BLaER1 (cell line): Measurements from ENCODE around the gene A2M.

ENCODE experiments used
- H3K27ac ChIP-seq: shearing (Covaris generic); formaldehyde crosslinking; 2 replicates; pipeline ENCODE4 v1.8.1; 2022
- H3K27me3 ChIP-seq: shearing (Covaris generic); formaldehyde crosslinking; 2 replicates; pipeline ENCODE4 v1.8.1; 2022
- H3K36me3 ChIP-seq: shearing (Covaris generic); formaldehyde crosslinking; 2 replicates; pipeline ENCODE4 v1.8.1; 2022
- H3K4me1 ChIP-seq: shearing (Covaris generic); formaldehyde crosslinking; 2 replicates; pipeline ENCODE4 v1.8.1; 2022
- H3K4me2 ChIP-seq: shearing (Covaris generic); formaldehyde crosslinking; 2 replicates; pipeline ENCODE4 v1.8.1; 2022
- H3K4me3 ChIP-seq: shearing (Covaris generic); formaldehyde crosslinking; 2 replicates; pipeline ENCODE4 v1.8.1; 2022
- H3K9ac ChIP-seq: shearing (Covaris generic); formaldehyde crosslinking; 2 replicates; pipeline ENCODE4 v1.8.1; 2022
- H3K9me3 ChIP-seq: shearing (Covaris generic); formaldehyde crosslinking; 2 replicates; pipeline ENCODE4 v1.8.1; 2022
- H4K20me1 ChIP-seq: shearing (Covaris generic); formaldehyde crosslinking; 2 replicates; pipeline ENCODE4 v1.8.1; 2022
- Cebpa-rat ChIP-seq: shearing (Covaris generic); IDR thresholded peaks from 2 replicates; pipeline ENCODE4 v1.8.1; 2022

The A2M gene

DNA sequence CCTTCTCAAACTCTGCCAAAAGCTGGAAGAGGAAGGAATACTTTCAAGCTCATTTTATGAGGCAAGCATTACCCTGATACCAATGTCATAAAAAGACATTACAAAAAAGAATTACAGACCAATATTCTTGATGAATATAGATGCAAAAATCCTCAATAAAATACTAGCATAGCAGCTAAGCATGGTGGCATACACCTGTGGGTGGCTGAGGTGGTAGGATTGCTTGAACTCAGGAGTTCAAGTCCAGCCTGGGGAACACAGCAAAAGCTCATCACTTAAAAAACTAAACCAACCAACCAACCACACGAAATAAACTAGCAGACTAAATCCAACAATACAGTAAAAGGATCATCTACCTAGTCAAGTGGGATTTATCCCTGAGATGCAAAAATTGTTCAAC is 29.6 kb downstream of the A2M start:
- no peak for TF ChIP-seq Cebpa-rat
- H3K9me3 ChIP-seq: peaks cover 17% of the 10 kb centered on the region
- no peak overlapping the region for H3K4me3 ChIP-seq
- no peaks in the 10 kb centered on the region for H4K20me1 ChIP-seq
- no peak overlapping the region for H3K9ac ChIP-seq
- no peak overlapping the region for H3K27ac ChIP-seq
- H3K4me2 ChIP-seq: no peak overlapping the region
- H3K36me3 ChIP-seq: no peaks in the 10 kb centered on the region
- no peaks in the 10 kb centered on the region for H3K27me3 ChIP-seq
- H3K4me1 ChIP-seq: no peaks in the 10 kb centered on the region

DNA sequence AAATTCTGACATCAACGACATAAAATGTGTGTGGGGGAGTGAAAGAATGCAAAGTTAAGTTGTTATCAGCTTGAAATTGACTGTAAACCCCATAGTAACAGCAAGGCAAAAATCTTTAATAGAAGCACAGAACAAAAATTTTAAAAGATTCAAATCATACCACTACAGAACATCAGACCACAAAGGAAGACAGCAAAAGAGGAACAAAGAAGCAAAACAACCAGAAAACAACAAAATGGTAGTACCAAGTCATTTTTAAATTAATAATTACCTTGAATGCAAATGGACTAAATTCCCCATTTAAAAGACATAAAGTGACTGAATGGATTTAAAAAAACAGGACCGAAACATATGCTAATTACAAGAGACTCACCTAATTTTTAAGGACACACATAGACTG is 31.3 kb downstream of the A2M start:
- Histone ChIP-seq H3K36me3 (no peaks in the 10 kb centered on the region), H3K4me3 (no peak overlapping the region), H3K27ac (no peak overlapping the region), H3K4me2 (no peak overlapping the region), H3K27me3 (no peaks in the 10 kb centered on the region), H3K9ac (no peak overlapping the region), H3K4me1 (no peaks in the 10 kb centered on the region), H4K20me1 (no peaks in the 10 kb centered on the region), H3K9me3 (peaks cover 17% of the 10 kb centered on the region)
- no peak for TF ChIP-seq Cebpa-rat

DNA sequence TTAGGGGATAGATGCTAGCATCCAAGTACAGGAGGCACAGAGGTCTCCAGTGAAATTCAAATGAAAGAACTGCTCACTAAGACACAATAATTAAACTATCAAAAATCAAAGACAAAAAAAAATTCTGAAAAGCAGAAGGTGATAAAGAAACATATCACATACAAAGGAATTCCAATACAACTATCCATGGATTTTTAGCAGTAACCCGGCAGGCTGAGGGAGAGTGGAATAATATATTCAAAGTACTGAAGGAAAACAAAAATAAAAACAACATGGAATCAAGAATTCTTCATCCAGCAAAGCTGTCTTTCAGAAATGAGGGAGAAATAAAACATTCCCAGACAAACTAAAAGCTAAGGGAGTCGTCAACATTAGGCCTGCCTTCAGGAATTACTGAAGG is 31.9 kb downstream of the A2M start:
- Histone ChIP-seq H3K9ac (no peak overlapping the region), H3K27me3 (no peaks in the 10 kb centered on the region), H3K4me2 (no peak overlapping the region), H3K4me3 (no peak overlapping the region), H3K4me1 (no peaks in the 10 kb centered on the region), H3K27ac (no peak overlapping the region), H4K20me1 (no peaks in the 10 kb centered on the region), H3K36me3 (no peaks in the 10 kb centered on the region), H3K9me3 (peaks cover 17% of the 10 kb centered on the region)
- no peak for TF ChIP-seq Cebpa-rat

DNA sequence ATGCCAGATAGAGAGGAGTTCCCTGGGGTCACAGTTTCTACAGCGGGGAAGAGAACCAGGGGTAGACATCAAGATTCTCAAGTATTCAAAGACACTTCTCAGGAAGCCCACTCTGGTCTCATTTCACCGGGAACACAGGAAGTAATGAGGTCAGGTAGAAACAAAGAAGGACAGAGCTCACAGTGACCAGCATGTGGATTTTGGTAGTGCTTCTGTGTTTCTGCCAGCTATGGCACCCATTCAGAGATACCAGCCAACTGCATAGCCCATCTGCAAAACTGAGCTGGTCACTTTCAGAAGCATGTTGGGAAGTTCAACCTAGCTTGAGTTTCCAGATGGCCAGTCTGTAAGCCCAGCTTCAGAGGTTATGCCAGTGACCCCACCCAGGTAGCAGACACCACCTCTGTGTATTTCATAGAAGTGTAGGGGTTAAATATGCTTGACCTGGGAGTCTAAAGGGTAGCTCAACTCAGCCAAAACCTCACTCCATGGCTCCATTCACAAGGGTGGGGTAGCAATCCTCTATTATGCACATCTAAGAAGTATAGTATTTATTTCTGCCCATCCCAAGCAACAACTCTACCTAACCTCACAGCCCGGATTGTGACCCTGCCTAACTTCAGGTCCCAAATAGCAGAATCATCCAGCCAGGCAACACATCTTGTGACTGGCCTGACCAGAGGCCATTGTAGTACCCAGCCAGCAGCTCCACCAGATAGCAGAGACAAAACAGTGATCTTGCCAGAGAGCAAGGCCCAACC is 33.9 kb downstream of the A2M start:
- no peak overlapping the region for H3K27ac ChIP-seq
- no peaks in the 10 kb centered on the region for H4K20me1 ChIP-seq
- H3K9me3 ChIP-seq: peaks cover 17% of the 10 kb centered on the region
- no peak for TF ChIP-seq Cebpa-rat
- no peak overlapping the region for H3K4me2 ChIP-seq
- no peaks in the 10 kb centered on the region for H3K4me1 ChIP-seq
- no peaks in the 10 kb centered on the region for H3K36me3 ChIP-seq
- no peak overlapping the region for H3K4me3 ChIP-seq
- no peaks in the 10 kb centered on the region for H3K27me3 ChIP-seq
- no peak overlapping the region for H3K9ac ChIP-seq

DNA sequence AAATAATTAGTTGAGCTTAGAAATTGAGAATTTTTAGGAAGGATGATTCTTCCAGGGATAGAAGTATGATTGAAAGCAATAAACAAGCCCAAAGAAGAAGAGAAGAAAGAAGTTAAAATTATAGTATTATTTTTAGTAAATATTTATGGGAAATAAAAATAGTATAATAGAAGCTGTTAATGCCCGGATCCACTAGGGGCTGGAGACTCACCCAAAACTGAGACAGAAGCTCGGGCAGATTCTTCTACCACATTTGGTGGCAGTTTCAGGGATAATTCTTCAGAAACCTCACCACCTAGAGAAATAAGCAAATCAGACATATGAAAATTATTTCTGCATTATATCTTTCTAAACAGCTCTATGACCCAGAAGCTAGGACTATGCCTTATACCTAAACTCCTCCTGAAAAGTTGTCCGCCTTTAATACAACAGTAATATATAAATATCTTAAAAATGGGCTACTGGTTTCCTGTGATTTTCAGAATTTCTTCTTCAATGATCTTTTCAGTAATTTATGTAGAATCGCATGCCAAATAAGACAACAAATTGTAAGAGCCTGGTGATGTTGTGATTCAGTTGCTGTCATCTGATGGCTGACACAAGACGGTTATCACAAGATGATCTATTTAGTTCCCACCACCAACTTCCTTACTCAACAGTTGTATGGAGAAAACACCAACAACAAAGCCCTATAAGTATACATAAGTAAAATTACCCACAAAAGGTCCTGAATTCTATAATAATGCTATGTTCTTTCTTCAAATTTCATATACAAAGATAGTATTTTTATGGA is 35.6 kb downstream of the A2M start:
- H3K27ac ChIP-seq: no peak overlapping the region
- no peak overlapping the region for H3K4me2 ChIP-seq
- no peak for TF ChIP-seq Cebpa-rat
- H3K36me3 ChIP-seq: no peaks in the 10 kb centered on the region
- H4K20me1 ChIP-seq: no peaks in the 10 kb centered on the region
- H3K27me3 ChIP-seq: no peaks in the 10 kb centered on the region
- peaks cover 17% of the 10 kb centered on the region for H3K9me3 ChIP-seq
- H3K9ac ChIP-seq: no peak overlapping the region
- H3K4me3 ChIP-seq: no peak overlapping the region
- H3K4me1 ChIP-seq: no peaks in the 10 kb centered on the region

DNA sequence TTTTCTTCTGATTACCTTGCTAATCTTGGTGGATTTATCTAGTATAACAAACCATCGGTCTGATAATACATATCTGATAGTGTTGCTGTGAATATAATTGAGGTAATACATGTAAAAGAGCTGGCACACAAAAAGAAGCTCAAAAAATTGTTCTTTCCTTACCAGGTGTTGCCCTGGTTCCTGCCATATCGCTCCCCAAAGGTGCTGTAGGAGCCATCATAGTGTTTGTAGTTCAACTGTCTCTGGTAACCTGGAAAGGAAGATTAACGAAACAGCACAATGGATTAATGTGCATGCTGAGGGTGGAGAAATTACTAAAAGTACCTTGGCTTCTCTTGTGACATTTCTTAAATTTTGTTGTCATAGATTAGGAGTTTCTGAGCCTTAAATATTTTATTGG is 36.6 kb downstream of the A2M start:
- H3K36me3 ChIP-seq: no peaks in the 10 kb centered on the region
- no peak overlapping the region for H3K9ac ChIP-seq
- H3K27me3 ChIP-seq: no peaks in the 10 kb centered on the region
- no peak overlapping the region for H3K4me2 ChIP-seq
- H3K27ac ChIP-seq: no peak overlapping the region
- no peak for TF ChIP-seq Cebpa-rat
- H3K9me3 ChIP-seq: peaks cover 17% of the 10 kb centered on the region
- H3K4me3 ChIP-seq: no peak overlapping the region
- no peaks in the 10 kb centered on the region for H4K20me1 ChIP-seq
- no peaks in the 10 kb centered on the region for H3K4me1 ChIP-seq

DNA sequence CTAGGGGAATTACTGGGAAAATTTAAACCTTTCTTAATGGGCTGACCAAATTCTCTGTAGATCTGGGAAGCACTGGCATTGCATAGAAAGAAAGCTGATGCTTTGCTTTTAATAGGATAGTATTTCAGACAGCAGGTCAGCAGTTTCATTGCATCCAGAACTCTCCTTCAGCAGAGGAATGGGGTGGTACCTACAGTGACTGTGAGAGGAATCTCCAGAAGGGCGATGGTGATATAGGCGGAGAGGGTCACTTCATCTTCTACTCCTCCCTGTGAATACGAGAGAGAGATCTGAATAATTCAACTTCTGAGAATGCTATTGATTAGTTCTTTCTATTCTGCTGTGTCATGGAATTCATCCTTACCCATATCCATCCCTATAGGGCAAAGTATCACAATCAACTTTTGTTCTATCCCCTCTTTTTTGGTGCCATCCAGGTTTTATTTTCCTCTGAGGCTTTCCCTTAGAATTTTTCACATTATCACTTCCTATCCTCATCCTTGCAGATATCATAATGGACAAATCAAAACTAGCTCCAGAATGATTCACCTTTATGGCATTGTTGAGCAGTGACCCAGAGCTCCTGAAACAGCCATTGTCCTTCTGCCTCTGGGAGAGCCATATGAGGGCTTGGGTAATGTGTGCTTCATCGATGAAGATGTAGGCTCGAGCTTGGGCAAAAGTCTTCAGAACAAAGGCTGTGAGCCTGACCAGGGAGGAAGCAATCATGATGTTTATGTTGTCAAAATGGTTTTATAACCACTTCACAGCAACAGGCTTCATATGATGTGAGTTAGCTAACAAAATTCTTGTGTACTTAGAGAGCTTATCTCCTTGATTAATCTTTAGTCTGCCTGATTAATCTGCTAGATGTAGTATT is 38.3 kb downstream of the A2M start:
- no peaks in the 10 kb centered on the region for H3K36me3 ChIP-seq
- peaks cover 9% of the 10 kb centered on the region; the same call in 1 of the 2 replicates for H3K9me3 ChIP-seq
- no peak overlapping the region for H3K9ac ChIP-seq
- no peak overlapping the region for H3K4me3 ChIP-seq
- no peak overlapping the region for H3K27ac ChIP-seq
- no peak overlapping the region for H3K4me2 ChIP-seq
- no peaks in the 10 kb centered on the region for H3K4me1 ChIP-seq
- TF ChIP-seq Cebpa-rat: no peak
- H4K20me1 ChIP-seq: no peaks in the 10 kb centered on the region
- no peaks in the 10 kb centered on the region for H3K27me3 ChIP-seq

DNA sequence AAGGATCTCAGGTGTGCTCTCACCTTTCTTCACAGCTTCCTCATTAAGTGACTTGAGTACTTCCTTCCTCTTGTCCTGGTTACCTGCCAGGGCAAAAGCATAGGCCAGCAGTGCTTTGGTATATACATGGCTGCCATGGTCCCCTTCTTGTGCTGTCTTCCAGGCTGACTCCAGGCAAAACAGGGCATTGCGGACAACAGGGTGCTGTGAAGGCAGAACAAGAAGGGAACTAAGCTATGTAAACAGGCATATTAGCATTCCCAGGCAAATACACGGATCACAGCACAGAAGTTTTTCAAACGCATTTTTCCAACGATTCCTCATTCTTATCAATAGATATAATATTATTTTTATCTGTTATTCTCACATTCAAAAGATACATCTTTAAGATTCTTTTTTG is 39.0 kb downstream of the A2M start:
- no peaks in the 10 kb centered on the region for H3K27me3 ChIP-seq
- H3K9ac ChIP-seq: no peak overlapping the region
- no peaks in the 10 kb centered on the region for H3K36me3 ChIP-seq
- H3K4me3 ChIP-seq: no peak overlapping the region
- H3K4me2 ChIP-seq: no peak overlapping the region
- no peaks in the 10 kb centered on the region for H3K4me1 ChIP-seq
- TF ChIP-seq Cebpa-rat: no peak
- no peak overlapping the region for H3K27ac ChIP-seq
- H4K20me1 ChIP-seq: no peaks in the 10 kb centered on the region
- 0 out of 2 replicates have a peak, but pooled peaks cover 3% of the 10 kb centered on the region for H3K9me3 ChIP-seq

DNA sequence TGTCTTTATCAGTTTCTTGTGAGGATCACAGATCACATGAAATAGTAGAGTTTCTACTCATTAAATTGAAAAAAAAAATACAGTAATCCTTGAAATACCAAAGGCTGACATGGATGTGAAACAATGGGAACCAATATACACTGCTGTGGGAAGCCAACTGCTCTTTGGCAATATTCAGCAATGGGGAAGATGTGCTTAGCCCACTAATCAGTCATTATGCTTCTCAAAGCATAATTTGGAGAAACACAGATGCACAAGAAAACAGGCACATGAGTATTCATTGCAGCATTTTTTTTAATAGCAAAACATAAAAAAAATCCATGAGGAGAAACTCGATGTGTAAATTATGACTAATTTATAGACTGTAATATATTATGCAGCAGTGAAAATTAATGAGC is 40.6 kb downstream of the A2M start:
- no peaks in the 10 kb centered on the region for H3K4me1 ChIP-seq
- no peak overlapping the region for H3K27ac ChIP-seq
- H3K4me3 ChIP-seq: no peak overlapping the region
- H3K9ac ChIP-seq: no peak overlapping the region
- no peak for TF ChIP-seq Cebpa-rat
- H3K27me3 ChIP-seq: no peaks in the 10 kb centered on the region
- no peak overlapping the region for H3K4me2 ChIP-seq
- no peaks in the 10 kb centered on the region for H3K36me3 ChIP-seq
- H4K20me1 ChIP-seq: no peaks in the 10 kb centered on the region
- no peaks in the 10 kb centered on the region for H3K9me3 ChIP-seq
